Measurements from ENCODE around the gene NCOA1.

NCOA1 gene

DNA sequence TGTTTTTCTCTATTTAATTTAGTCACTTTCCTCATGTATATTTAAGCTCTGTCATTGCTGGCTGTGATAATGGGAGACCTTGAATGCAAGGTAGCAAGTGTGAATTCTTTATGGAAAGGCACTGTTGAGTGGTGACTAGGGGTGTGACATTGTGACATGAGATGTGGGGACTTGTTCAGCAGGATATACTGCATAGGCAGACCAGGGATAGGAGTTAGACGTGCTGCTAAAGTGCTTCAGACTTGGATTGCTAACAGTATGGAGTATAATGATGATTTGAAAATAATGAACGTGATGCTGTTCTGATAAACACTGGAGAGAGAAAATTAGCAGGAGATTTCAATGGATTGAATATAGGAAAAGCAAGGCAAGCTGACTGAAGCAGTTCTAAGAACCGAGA lies 135.1 kb downstream of the NCOA1 start:
- DNase-seq (ENCODE audit: low read depth): no peak
- H3K4me3 ChIP-seq (ENCODE audit: control insufficient read depth, low read depth, low read length): no peak overlapping the region
- TF ChIP-seq, protein P1, sequence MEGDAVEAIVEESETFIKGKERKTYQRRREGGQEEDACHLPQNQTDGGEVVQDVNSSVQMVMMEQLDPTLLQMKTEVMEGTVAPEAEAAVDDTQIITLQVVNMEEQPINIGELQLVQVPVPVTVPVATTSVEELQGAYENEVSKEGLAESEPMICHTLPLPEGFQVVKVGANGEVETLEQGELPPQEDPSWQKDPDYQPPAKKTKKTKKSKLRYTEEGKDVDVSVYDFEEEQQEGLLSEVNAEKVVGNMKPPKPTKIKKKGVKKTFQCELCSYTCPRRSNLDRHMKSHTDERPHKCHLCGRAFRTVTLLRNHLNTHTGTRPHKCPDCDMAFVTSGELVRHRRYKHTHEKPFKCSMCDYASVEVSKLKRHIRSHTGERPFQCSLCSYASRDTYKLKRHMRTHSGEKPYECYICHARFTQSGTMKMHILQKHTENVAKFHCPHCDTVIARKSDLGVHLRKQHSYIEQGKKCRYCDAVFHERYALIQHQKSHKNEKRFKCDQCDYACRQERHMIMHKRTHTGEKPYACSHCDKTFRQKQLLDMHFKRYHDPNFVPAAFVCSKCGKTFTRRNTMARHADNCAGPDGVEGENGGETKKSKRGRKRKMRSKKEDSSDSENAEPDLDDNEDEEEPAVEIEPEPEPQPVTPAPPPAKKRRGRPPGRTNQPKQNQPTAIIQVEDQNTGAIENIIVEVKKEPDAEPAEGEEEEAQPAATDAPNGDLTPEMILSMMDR (IDR thresholded peaks at IDR 0.05; ENCODE audit: control insufficient read depth, insufficient read depth, low read depth, low read length, missing control alignments): no peak

DNA sequence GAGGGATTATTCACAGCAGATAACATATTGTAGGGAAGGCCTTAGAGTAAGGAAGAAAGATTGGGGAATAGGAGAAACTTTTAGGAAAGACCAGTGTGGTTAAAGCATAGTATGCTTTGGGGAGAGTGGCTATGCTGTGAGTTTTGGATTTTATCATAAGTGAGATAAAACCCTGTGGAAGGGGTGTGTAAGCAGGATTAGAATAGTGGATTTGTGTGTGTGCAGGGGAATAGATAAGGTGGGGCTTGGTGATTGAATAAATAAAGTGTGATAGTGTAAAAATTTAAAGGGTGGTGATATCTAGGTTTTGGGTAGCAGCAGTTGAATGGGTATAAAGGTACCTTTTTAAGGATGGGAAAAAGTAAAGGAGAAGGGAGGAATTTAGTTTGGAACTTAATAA lies 137.7 kb downstream of the NCOA1 start:
- no peak for DNase-seq (ENCODE audit: low read depth)
- H3K4me3 ChIP-seq (ENCODE audit: control insufficient read depth, low read depth, low read length): no peak overlapping the region

DNA sequence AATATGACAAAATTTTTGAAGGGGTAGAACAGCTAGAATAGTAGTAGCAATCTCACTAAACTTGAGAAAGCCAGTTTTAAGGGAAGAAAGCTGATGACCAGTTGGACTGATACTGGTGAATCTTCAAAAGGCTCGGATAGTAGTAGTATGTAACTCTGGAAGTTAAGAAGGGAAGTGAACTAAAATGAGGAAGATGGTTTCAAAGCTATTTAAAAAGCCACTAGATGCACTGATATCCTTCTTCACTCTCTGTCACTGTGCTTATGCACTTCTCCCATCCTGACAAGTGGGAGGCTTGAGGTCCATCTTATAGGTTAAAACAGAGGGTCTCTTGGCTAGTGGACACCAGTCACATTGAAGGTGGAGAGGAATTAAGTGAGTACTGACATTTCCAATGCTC lies 141.1 kb downstream of the NCOA1 start:
- no peak overlapping the region for H3K4me3 ChIP-seq (ENCODE audit: control insufficient read depth, low read depth, low read length)
- TF ChIP-seq, protein P1 (IDR thresholded peaks at IDR 0.05; ENCODE audit: control insufficient read depth, insufficient read depth, low read depth, low read length, missing control alignments): no peak
- DNase-seq (ENCODE audit: low read depth): no peak

More for the DNA sequence above, 137.7 kb downstream of the NCOA1 start:
- TF ChIP-seq, protein P1 (IDR thresholded peaks at IDR 0.05; ENCODE audit: control insufficient read depth, insufficient read depth, low read depth, low read length, missing control alignments): no peak

DNA sequence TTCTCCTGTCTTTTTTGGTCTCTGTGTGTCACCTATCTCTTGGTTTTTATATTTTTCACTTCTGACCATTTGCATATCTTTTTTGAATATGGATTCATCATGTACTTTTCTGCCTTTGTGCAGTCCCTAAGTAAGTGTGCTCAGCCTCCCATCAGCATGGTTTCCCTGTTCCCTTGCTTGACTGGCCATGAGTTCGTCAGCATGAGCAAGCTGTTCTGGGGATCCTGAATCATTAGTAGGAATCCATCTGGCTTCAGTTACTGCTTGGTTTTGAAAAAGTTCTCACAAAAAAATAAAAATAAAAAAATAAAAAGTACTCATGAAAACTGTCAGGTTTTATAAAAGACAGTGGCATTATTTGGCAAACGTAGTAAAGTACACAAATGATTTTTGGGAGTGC lies 144.1 kb downstream of the NCOA1 start:
- peak; percentile 52 for DNase-seq (ENCODE audit: low read depth)
- TF ChIP-seq, protein P1 (IDR thresholded peaks at IDR 0.05; ENCODE audit: control insufficient read depth, insufficient read depth, low read depth, low read length, missing control alignments): no peak
- no peak overlapping the region for H3K4me3 ChIP-seq (ENCODE audit: control insufficient read depth, low read depth, low read length)

DNA sequence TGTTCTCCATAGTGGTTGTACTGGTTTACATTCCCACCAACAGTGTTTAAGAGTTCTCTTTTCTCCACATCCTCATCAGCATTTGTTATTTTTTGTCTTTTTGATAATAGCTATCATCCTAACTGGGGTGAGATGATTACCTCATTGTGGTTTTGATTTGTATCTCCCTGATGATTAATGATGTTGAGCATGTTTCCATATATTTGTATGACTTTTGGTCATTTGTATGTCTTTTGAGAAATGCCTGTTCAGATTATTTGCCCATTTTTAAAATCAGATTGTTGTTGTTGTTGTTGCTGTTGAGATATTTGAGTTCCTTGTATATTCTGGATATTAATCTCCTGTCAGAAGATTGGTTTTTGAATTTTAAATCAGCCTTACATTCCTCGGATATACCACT lies 147.5 kb downstream of the NCOA1 start:
- no peak overlapping the region for H3K4me3 ChIP-seq (ENCODE audit: control insufficient read depth, low read depth, low read length)
- TF ChIP-seq, protein P1 (IDR thresholded peaks at IDR 0.05; ENCODE audit: control insufficient read depth, insufficient read depth, low read depth, low read length, missing control alignments): no peak
- no peak for DNase-seq (ENCODE audit: low read depth)

DNA sequence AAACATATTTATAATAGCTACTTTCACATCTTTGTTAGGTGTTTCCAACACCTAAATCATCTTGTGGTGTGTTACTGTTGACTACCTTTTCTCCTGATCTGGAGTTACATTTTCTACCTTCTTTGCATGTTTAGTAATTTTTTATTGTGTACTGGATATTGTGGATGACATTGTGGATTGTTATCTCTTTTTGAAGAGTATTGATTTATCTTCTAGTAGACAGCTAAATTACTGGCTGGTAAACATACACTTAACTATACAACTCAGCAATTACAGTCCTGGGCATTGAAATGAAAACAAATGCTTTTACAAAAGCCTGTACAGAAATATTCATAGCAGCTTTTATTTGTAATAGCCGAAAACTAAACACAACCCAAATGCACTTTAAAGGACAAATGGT lies 151.3 kb downstream of the NCOA1 start:
- TF ChIP-seq, protein P1 (IDR thresholded peaks at IDR 0.05; ENCODE audit: control insufficient read depth, insufficient read depth, low read depth, low read length, missing control alignments): no peak
- DNase-seq (ENCODE audit: low read depth): no peak
- no peak overlapping the region for H3K4me3 ChIP-seq (ENCODE audit: control insufficient read depth, low read depth, low read length)

DNA sequence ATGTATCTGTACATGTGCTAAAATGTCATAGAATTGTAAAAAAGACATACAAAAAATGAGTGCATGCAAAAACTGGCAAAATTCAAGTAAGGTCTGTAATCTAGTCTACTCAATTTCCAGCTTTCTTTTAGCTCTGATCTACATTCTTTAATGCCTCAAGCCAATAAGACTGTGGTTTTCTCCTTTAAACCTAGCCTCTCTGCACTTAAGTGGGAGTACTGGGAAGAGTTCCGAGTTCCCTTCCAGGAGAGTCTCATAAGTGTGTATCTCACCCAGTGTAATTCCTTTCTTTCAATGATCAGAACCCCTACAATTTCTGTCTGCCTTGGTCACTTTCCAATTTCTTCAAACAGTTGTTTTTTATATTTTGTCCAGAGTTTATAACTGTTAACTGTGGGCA lies 152.0 kb downstream of the NCOA1 start:
- no peak overlapping the region for H3K4me3 ChIP-seq (ENCODE audit: control insufficient read depth, low read depth, low read length)
- TF ChIP-seq, protein P1 (IDR thresholded peaks at IDR 0.05; ENCODE audit: control insufficient read depth, insufficient read depth, low read depth, low read length, missing control alignments): no peak
- DNase-seq (ENCODE audit: low read depth): no peak

Data from AG09309 (cell line).